Measurements from ENCODE around the gene APEX1. TPM values are rescaled to one million over a fixed set of nuclear protein-coding genes. Genes with fewer than 3 reads are reported as not detected.
A peak's percentile ranks its signal among the peaks of the same experiment; 100 is the strongest.
"Not testable (repeated sequence)": the region's sequence is repeated elsewhere in the genome, so short reads cannot be mapped to it uniquely, and the experiment has no call there.

APEX1 gene
- total RNA-seq, 2 donors from 2014 or later: 130 to 151 TPM

GRCh38 chr14:20446889-20447288 is 8.1 kb upstream of the APEX1 start:
- ATAC-seq (no peak), DNase-seq (ENCODE audit: low spot score) (no peak)
- Mint-ChIP-seq H3K27ac (peak overlapping the region in 1 of 2 donors; percentile 55), H3K4me3 (no peak overlapping the region), H3K4me1 (ENCODE audit: low read depth in 2 of 2) (peaks cover 5 to 7% of the 10 kb centered on the region in 2 donors), H3K9me3 (no peaks in the 10 kb centered on the region), H3K36me3 (peaks cover 30% of the 10 kb centered on the region), H3K27me3 (no peaks in the 10 kb centered on the region)

GRCh38 chr14:20452831-20453230 is 2.2 kb upstream of the APEX1 start:
- H3K27ac Mint-ChIP-seq; DNase-seq (ENCODE audit: low spot score); H3K27me3 Mint-ChIP-seq; ATAC-seq; H3K9me3 Mint-ChIP-seq; H3K4me3 Mint-ChIP-seq: not testable (repeated sequence)
- Mint-ChIP-seq H3K36me3 (peaks cover 29% of the 10 kb centered on the region), H3K4me1 (ENCODE audit: low read depth in 2 of 2) (peaks cover 14% of the 10 kb centered on the region in 2 donors)

- DNase-seq (ENCODE audit: low spot score) (peak; percentile 62), ATAC-seq (peak; percentile 74 to 77)
- H3K4me3 Mint-ChIP-seq: no peak overlapping the region
- peaks cover 24% of the 10 kb centered on the region in 2 donors for H3K4me1 Mint-ChIP-seq (ENCODE audit: low read depth in 2 of 2)
- no peaks in the 10 kb centered on the region for H3K9me3 Mint-ChIP-seq
- H3K27ac Mint-ChIP-seq: no peak overlapping the region
- H3K36me3 Mint-ChIP-seq: peaks cover 15% of the 10 kb centered on the region
- H3K27me3 Mint-ChIP-seq: no peaks in the 10 kb centered on the region
Measured at GRCh38 chr14:20455355-20456300, 602 bp downstream of the APEX1 start.

- no peaks in the 10 kb centered on the region for H3K27me3 Mint-ChIP-seq
- H3K36me3 Mint-ChIP-seq: peaks cover 15% of the 10 kb centered on the region
- DNase-seq (ENCODE audit: low spot score): no peak
- no peak for ATAC-seq
- H3K4me3 Mint-ChIP-seq: no peak overlapping the region
- H3K9me3 Mint-ChIP-seq: no peaks in the 10 kb centered on the region
- H3K4me1 Mint-ChIP-seq (ENCODE audit: low read depth in 2 of 2): peaks cover 29 to 30% of the 10 kb centered on the region in 2 donors
- no peak overlapping the region for H3K27ac Mint-ChIP-seq
Measured at GRCh38 chr14:20456971-20457370, 1.9 kb downstream of the APEX1 start.

GRCh38 chr14:20458031-20458789 is 3.2 kb downstream of the APEX1 start:
- H3K27me3 Mint-ChIP-seq: no peaks in the 10 kb centered on the region
- no peak overlapping the region for H3K4me3 Mint-ChIP-seq
- no peaks in the 10 kb centered on the region for H3K9me3 Mint-ChIP-seq
- peaks cover 24 to 27% of the 10 kb centered on the region in 2 donors for H3K4me1 Mint-ChIP-seq (ENCODE audit: low read depth in 2 of 2)
- ATAC-seq (no peak), DNase-seq (ENCODE audit: low spot score) (no peak)
- H3K27ac Mint-ChIP-seq: no peak overlapping the region
- H3K36me3 Mint-ChIP-seq: peaks cover 15% of the 10 kb centered on the region

- peaks cover 15% of the 10 kb centered on the region for H3K36me3 Mint-ChIP-seq
- ATAC-seq: peak in 1 of 2 donors; percentile 21
- H3K4me1 Mint-ChIP-seq (ENCODE audit: low read depth in 2 of 2): peaks cover 24 to 27% of the 10 kb centered on the region in 2 donors
- no peak for DNase-seq (ENCODE audit: low spot score)
- H3K4me3 Mint-ChIP-seq: peak overlapping the region; percentile 95
- peak overlapping the region; percentile 80 to 92 for H3K27ac Mint-ChIP-seq
- no peaks in the 10 kb centered on the region for H3K27me3 Mint-ChIP-seq
- H3K9me3 Mint-ChIP-seq: no peaks in the 10 kb centered on the region
Measured at GRCh38 chr14:20460458-20461224, 5.6 kb downstream of the APEX1 start.

GRCh38 chr14:20461225-20462141 is 6.5 kb downstream of the APEX1 start, which contains the start of gene PIP4P1:
PIP4P1 (minus strand) TSS chr14:20461434; CDS start chr14:20461325, 109 bp downstream.
- peak; percentile 97 for ATAC-seq
- peaks cover 24 to 27% of the 10 kb centered on the region in 2 donors for H3K4me1 Mint-ChIP-seq (ENCODE audit: low read depth in 2 of 2)
- no peaks in the 10 kb centered on the region for H3K9me3 Mint-ChIP-seq
- peak within 1 kb of the TSS; percentile 95 for H3K4me3 Mint-ChIP-seq
- peak; percentile 99 for DNase-seq (ENCODE audit: low spot score)
- H3K27ac Mint-ChIP-seq: peak within 1 kb of the TSS; percentile 80 to 92
- H3K27me3 Mint-ChIP-seq: no peaks in the 10 kb centered on the region
- peaks cover 15% of the 10 kb centered on the region for H3K36me3 Mint-ChIP-seq

GRCh38 chr14:20468764-20469241 is 13.8 kb downstream of the APEX1 start:
- H3K27ac Mint-ChIP-seq: peak overlapping the region; percentile 97
- H3K4me1 Mint-ChIP-seq (ENCODE audit: low read depth in 2 of 2): peaks cover 37 to 41% of the 10 kb centered on the region in 2 donors
- peaks cover 27% of the 10 kb centered on the region for H3K36me3 Mint-ChIP-seq
- peak overlapping the region; percentile 99 for H3K4me3 Mint-ChIP-seq
- DNase-seq (ENCODE audit: low spot score) (no peak), ATAC-seq (no peak)
- H3K9me3 Mint-ChIP-seq: no peaks in the 10 kb centered on the region
- no peaks in the 10 kb centered on the region for H3K27me3 Mint-ChIP-seq

- peaks cover 42 to 46% of the 10 kb centered on the region in 2 donors for H3K4me1 Mint-ChIP-seq (ENCODE audit: low read depth in 2 of 2)
- H3K9me3 Mint-ChIP-seq: no peaks in the 10 kb centered on the region
- peak; percentile 95 to 96 for ATAC-seq
- peaks cover 33% of the 10 kb centered on the region for H3K36me3 Mint-ChIP-seq
- peak; percentile 86 for DNase-seq (ENCODE audit: low spot score)
- H3K27ac Mint-ChIP-seq: peak within 1 kb of the TSS; percentile 97
- peak within 1 kb of the TSS; percentile 99 for H3K4me3 Mint-ChIP-seq
- no peaks in the 10 kb centered on the region for H3K27me3 Mint-ChIP-seq
Measured at GRCh38 chr14:20469242-20469889, 14.3 kb downstream of the APEX1 start, which contains the start of gene PNP. PNP (plus strand) TSS chr14:20469406; CDS start chr14:20469525, 119 bp downstream.

GRCh38 chr14:20469890-20470602 is 15.0 kb downstream of the APEX1 start:
- Mint-ChIP-seq H3K36me3 (peaks cover 40% of the 10 kb centered on the region), H3K9me3 (no peaks in the 10 kb centered on the region), H3K27ac (peak overlapping the region; percentile 97), H3K27me3 (no peaks in the 10 kb centered on the region), H3K4me3 (peak overlapping the region; percentile 99), H3K4me1 (ENCODE audit: low read depth in 2 of 2) (peaks cover 47 to 53% of the 10 kb centered on the region in 2 donors)
- DNase-seq (ENCODE audit: low spot score) (peak; percentile 67), ATAC-seq (peak; percentile 69 to 74)

- DNase-seq (ENCODE audit: low spot score) (no peak), ATAC-seq (no peak)
- Mint-ChIP-seq H3K36me3 (peaks cover 43% of the 10 kb centered on the region), H3K27me3 (no peaks in the 10 kb centered on the region), H3K4me3 (peak overlapping the region; percentile 99), H3K27ac (peak overlapping the region; percentile 97), H3K9me3 (no peaks in the 10 kb centered on the region), H3K4me1 (ENCODE audit: low read depth in 2 of 2) (peaks cover 49 to 56% of the 10 kb centered on the region in 2 donors)
Measured at GRCh38 chr14:20470603-20470901, 15.5 kb downstream of the APEX1 start.
